Upper lobe of left lung (tissue), 6 donors: ENCODE measurements around the gene GABRR3. TPM values are rescaled to one million over a fixed set of nuclear protein-coding genes. Genes with fewer than 3 reads are reported as not detected.

Experiments
- ATAC-seq, 2 donors: fragments of 200-7000 bp; cut with Tn5 transposase; one replicate each; pipeline ENCODE4 v1.9.1; 2022; ENCODE audit warnings: mild to moderate bottlenecking in 2 of 2, moderate library complexity in 2 of 2; ENCODE audit not compliant: low FRiP score in 2 of 2
- DNase-seq, 2 donors: peaks; one replicate each; pipeline ENCODE4 v3.0.0-alpha.2; 2019 to 2020
- H3K27ac ChIP-seq, 4 donors: fragments of 200-600 bp; sonication (generic); one replicate each; pipeline ENCODE4 v1.5.1; 2016 to 2019
- H3K27me3 ChIP-seq, 4 donors: fragments of 200-600 bp; sonication (generic); one replicate each; pipeline ENCODE4 v1.5.1; 2017 to 2019
- H3K36me3 ChIP-seq, 4 donors: fragments of 200-600 bp; sonication (generic); one replicate each; pipeline ENCODE4 v1.5.1; 2016 to 2019
- H3K4me1 ChIP-seq, 4 donors: fragments of 200-600 bp; sonication (generic); one replicate each; pipeline ENCODE4 v1.5.1; 2018 to 2019
- H3K4me3 ChIP-seq, 4 donors: fragments of 200-600 bp; sonication (generic); one replicate each; pipeline ENCODE4 v1.5.1; 2017 to 2019; ENCODE audit warnings: mild to moderate bottlenecking in 2 of 4, moderate library complexity in 1 of 4
- H3K9me3 ChIP-seq, 4 donors: fragments of 200-600 bp; sonication (generic); one replicate each; pipeline ENCODE4 v1.5.1; 2018 to 2019
- EP300 ChIP-seq, 4 donors: sonication (generic); formaldehyde crosslinking; IDR thresholded peaks; one replicate each; pipeline ENCODE4 v1.5.1; 2017; ENCODE audit warnings: antibody characterized with exemption in 4 of 4, control low read depth in 2 of 4
- POLR2A ChIP-seq, 4 donors: fragments of 450-650 bp; IDR thresholded peaks; one replicate each; pipeline ENCODE4 v1.5.1; 2016 to 2017; ENCODE audit warnings: antibody characterized with exemption in 4 of 4, mild to moderate bottlenecking in 2 of 4
- POLR2AphosphoS5 ChIP-seq, 2 donors: sonication (generic); formaldehyde crosslinking; IDR thresholded peaks; one replicate each; pipeline ENCODE4 v1.5.1; 2017; ENCODE audit warnings: antibody characterized with exemption in 2 of 2
- WGBS, 2 donors: methylation state at CpG; one replicate each; pipeline ENCODE4 v1.1.5; 2017 to 2018; 5-methylcytosine and 5-hydroxymethylcytosine counted together
- total RNA-seq, 6 donors: library from RNA; depleted of rRNA in 4 of 6; stranded (reverse); fragments of >200 nt in 4 of 6; gene quantifications; one replicate each; pipeline versions ENCODE4 v1.1.0 to v1.2.1, GENCODE V29; 2016 to 2021
- TF ChIP-seq, protein P1 (sequence below), 6 experiments: fragments of 450-650 bp in 4 of 6; fragments of 200-600 bp in 2 of 6; sonication (generic) in 2 of 6; IDR thresholded peaks; one replicate each; pipeline ENCODE4 v1.5.1; 2016 to 2019; ENCODE audit warnings: antibody characterized with exemption in 6 of 6
- donor health status: DM: no; HTN: no; CAD: no; lungs with moderate emphysema.
- donor health status: DM: no; HTN: yes; CAD: no; lungs with severe emphysema.

The GABRR3 gene
- total RNA-seq, 6 donors from 2014 or later, result not detected

DNA sequence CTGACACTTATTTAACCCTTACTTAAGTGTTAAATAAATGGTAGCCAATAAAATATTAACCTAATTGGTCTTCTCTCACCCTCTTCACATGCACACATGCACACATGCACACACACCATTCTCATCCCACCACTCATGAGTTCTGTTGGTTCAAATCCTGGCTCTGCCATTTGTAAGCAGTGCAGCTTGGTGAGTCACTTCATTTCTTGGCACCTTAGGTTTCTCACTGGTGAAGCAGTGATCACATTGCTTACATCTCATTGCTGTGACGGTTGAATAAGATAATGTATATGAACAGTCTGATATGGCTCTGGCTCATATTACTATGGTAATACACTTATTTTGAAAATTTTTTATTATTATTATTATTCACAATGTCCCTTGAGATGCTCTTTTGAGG lies 96.7 kb downstream of the GABRR3 start:
- WGBS, 2 donors, result 100% methylated on average over 1 of the region's 1 CpG
- Histone ChIP-seq H3K4me3 (no peak overlapping the region), H3K9me3 (no peaks in the 10 kb centered on the region), H3K27ac (no peak overlapping the region), H3K27me3 (no peaks in the 10 kb centered on the region), H3K36me3 (peaks cover 0 to 78% (median 15%) of the 10 kb centered on the region in 4 donors), H3K4me1 (no peaks in the 10 kb centered on the region)
- ATAC-seq, result no peak
- TF ChIP-seq EP300 (IDR thresholded peaks at IDR 0.05), result no peak
- TF ChIP-seq POLR2AphosphoS5 (IDR thresholded peaks at IDR 0.05), result no peak
- no peak for TF ChIP-seq POLR2A (IDR thresholded peaks at IDR 0.05)
- TF ChIP-seq, protein P1, sequence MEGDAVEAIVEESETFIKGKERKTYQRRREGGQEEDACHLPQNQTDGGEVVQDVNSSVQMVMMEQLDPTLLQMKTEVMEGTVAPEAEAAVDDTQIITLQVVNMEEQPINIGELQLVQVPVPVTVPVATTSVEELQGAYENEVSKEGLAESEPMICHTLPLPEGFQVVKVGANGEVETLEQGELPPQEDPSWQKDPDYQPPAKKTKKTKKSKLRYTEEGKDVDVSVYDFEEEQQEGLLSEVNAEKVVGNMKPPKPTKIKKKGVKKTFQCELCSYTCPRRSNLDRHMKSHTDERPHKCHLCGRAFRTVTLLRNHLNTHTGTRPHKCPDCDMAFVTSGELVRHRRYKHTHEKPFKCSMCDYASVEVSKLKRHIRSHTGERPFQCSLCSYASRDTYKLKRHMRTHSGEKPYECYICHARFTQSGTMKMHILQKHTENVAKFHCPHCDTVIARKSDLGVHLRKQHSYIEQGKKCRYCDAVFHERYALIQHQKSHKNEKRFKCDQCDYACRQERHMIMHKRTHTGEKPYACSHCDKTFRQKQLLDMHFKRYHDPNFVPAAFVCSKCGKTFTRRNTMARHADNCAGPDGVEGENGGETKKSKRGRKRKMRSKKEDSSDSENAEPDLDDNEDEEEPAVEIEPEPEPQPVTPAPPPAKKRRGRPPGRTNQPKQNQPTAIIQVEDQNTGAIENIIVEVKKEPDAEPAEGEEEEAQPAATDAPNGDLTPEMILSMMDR (IDR thresholded peaks at IDR 0.05), result no peak
- no peak for DNase-seq

DNA sequence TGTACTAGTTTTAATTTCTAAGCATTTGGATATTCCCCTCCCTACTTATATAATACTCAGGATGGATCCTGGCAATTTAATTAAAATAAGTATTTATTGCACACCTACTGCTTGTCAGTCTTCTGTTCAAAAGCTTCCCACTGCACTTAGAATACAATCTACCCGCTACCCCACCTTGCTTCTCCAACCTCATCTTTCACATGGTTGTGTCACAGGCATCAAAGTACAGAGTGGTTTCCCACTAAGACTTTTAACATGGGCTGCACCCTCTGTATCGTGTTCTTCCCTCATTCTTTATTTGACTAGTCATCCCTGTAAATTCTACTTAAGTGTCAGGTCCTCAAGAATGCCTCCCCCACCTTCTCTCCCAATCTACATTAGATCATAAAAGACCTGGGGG lies 97.9 kb downstream of the GABRR3 start:
- ATAC-seq, result no peak
- H3K9me3 ChIP-seq, result no peaks in the 10 kb centered on the region
- H3K27ac ChIP-seq, result no peak overlapping the region
- no peak for DNase-seq
- H3K4me1 ChIP-seq, result no peaks in the 10 kb centered on the region
- TF ChIP-seq EP300 (IDR thresholded peaks at IDR 0.05) (no peak), POLR2A (IDR thresholded peaks at IDR 0.05) (no peak), POLR2AphosphoS5 (IDR thresholded peaks at IDR 0.05) (no peak)
- TF ChIP-seq, protein P1 (IDR thresholded peaks at IDR 0.05), result no peak
- 88 to 95% methylated on average over 2 of the region's 2 CpGs for WGBS, 2 donors
- H3K36me3 ChIP-seq, result peaks cover 0 to 76% (median 12%) of the 10 kb centered on the region in 4 donors
- no peak overlapping the region for H3K4me3 ChIP-seq
- no peaks in the 10 kb centered on the region for H3K27me3 ChIP-seq

DNA sequence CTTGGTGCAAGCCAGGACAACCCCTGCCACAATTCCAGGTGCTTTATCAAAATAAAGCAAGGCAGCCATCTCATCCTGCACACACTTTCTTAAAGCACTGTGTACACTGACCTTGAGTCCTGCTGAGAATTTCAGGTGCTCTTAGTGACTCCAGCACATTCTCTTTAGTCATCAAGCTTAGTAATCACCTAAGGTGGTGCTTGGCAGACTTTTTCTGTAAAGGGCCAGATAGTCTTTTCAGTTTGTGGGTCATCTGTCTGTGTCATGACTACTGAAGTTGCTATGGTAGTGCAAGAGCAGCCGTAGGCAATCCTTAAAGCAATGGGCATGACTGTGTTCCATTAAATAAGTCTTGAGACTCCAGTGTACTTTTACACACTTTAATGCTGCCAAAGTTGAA lies 99.3 kb downstream of the GABRR3 start:
- no peak for DNase-seq
- H3K9me3 ChIP-seq, result no peaks in the 10 kb centered on the region
- peaks cover 0 to 70% (median 12%) of the 10 kb centered on the region in 4 donors for H3K36me3 ChIP-seq
- TF ChIP-seq POLR2A (IDR thresholded peaks at IDR 0.05), result no peak
- TF ChIP-seq, protein P1 (IDR thresholded peaks at IDR 0.05), result no peak
- TF ChIP-seq POLR2AphosphoS5 (IDR thresholded peaks at IDR 0.05), result no peak
- TF ChIP-seq EP300 (IDR thresholded peaks at IDR 0.05), result no peak
- no peak overlapping the region for H3K27ac ChIP-seq
- H3K4me3 ChIP-seq, result no peak overlapping the region
- WGBS, 2 donors, result 100% methylated on average over 1 of the region's 1 CpG
- H3K4me1 ChIP-seq, result no peaks in the 10 kb centered on the region
- H3K27me3 ChIP-seq, result no peaks in the 10 kb centered on the region
- ATAC-seq, result no peak

Other genes starting within 250 kb of the GABRR3 start
- 10 to 100 TPM; 19.7 to 32.7 (median 26.6) TPM for gene CRYBG3, start 213.3 kb downstream of the GABRR3 start, total RNA-seq
- 10 to 100 TPM; 15.9 to 33.9 (median 21.4) TPM for gene RIOX2, start 62.9 kb downstream of the GABRR3 start, total RNA-seq
- gene OR5AC2, start 51.9 kb upstream of the GABRR3 start, total RNA-seq, result not detected
- not detected for gene OR5H1, start 95.4 kb upstream of the GABRR3 start, total RNA-seq
- gene OR5H14, start 112.2 kb upstream of the GABRR3 start, total RNA-seq, result not detected
- gene OR5H15, start 131.4 kb upstream of the GABRR3 start, total RNA-seq, result not detected
- not detected for gene OR5H6, start 228.9 kb upstream of the GABRR3 start, total RNA-seq
- not detected for gene OR5H2, start 247.2 kb upstream of the GABRR3 start, total RNA-seq